ENCODE measurements around the gene HEATR3.

Gene HEATR3

DNA sequence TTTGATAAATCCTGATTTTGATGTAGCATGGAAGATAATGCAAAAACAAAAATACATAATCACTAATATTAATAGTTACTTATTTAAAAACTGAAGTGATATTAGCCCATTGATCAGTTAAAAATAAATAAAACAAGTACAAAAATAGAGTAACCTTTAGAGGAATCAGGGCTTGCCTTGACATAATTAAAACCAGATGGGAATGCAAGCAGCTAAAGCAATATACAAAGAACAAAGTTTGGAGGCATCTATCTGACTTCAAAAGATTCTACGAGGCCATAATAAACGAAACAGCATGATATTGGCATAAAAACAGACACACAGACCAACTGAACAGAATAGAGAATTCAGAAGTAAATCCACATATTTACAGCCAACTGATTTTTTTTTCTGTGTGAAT is 15.0 kb upstream of the HEATR3 start:
- DNase-seq (ENCODE audit: low read depth), result no peak
- TF ChIP-seq, protein P1, sequence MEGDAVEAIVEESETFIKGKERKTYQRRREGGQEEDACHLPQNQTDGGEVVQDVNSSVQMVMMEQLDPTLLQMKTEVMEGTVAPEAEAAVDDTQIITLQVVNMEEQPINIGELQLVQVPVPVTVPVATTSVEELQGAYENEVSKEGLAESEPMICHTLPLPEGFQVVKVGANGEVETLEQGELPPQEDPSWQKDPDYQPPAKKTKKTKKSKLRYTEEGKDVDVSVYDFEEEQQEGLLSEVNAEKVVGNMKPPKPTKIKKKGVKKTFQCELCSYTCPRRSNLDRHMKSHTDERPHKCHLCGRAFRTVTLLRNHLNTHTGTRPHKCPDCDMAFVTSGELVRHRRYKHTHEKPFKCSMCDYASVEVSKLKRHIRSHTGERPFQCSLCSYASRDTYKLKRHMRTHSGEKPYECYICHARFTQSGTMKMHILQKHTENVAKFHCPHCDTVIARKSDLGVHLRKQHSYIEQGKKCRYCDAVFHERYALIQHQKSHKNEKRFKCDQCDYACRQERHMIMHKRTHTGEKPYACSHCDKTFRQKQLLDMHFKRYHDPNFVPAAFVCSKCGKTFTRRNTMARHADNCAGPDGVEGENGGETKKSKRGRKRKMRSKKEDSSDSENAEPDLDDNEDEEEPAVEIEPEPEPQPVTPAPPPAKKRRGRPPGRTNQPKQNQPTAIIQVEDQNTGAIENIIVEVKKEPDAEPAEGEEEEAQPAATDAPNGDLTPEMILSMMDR (IDR thresholded peaks at IDR 0.05; ENCODE audit: low read length, missing control alignments), result no peak
- H3K4me3 ChIP-seq (replicated peaks; ENCODE audit: low read depth, low read length), result no peak overlapping the region

DNA sequence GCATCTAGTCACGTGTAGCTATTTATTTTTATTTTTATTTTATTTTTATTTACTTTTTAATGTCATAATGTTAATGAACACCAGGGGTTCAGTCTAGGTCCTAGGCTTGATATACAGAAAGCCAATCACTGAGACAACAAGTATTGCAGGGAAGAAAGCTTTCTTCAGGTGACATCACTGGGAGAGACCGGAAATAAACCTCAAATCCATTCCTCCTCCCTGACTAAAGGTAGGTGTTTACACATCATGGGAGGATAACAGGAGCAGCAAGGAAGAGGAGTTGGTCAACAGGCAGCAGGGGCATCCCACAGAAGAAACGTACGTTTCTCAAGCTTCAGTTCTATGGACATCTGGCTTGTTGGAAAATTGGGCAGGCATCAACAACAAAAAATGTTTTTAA is 9.5 kb upstream of the HEATR3 start:
- TF ChIP-seq, protein P1 (IDR thresholded peaks at IDR 0.05; ENCODE audit: low read length, missing control alignments), result no peak
- no peak overlapping the region for H3K4me3 ChIP-seq (replicated peaks; ENCODE audit: low read depth, low read length)
- DNase-seq (ENCODE audit: low read depth), result no peak

DNA sequence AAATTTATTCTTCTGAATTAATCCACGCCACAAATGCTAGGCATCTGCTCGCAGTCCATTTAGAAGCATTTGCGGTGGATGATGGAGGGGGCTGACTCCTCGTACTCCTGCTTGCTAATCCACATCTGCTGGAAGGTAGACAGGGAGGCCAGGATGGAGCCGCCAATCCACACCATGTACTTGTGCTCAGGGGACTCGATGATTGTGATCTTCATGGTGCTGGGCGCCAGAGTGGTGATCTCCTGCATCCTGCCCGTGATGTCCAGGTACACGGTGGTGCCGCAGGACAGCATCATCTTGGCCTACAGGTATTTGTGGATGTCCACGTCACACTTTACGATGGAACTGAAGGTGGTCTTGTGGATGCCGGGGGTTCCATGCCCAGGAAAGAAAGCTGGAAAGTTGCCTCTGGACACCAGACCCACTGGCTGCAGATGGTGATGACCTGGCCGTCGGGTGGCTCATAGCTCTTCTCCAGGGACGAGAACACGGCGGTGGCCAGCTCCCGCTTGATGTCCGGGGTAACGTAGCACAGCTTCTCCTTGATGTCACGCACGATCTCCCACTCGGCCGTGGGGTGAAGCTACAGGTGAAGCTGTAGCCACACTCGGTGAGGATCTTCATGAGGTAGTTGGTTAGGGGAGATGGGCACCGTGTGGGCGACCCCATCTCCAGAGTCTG is 7.5 kb upstream of the HEATR3 start:
- TF ChIP-seq, protein P1 (IDR thresholded peaks at IDR 0.05; ENCODE audit: low read length, missing control alignments), result no peak
- no peak for DNase-seq (ENCODE audit: low read depth)
- no peak overlapping the region for H3K4me3 ChIP-seq (replicated peaks; ENCODE audit: low read depth, low read length)

DNA sequence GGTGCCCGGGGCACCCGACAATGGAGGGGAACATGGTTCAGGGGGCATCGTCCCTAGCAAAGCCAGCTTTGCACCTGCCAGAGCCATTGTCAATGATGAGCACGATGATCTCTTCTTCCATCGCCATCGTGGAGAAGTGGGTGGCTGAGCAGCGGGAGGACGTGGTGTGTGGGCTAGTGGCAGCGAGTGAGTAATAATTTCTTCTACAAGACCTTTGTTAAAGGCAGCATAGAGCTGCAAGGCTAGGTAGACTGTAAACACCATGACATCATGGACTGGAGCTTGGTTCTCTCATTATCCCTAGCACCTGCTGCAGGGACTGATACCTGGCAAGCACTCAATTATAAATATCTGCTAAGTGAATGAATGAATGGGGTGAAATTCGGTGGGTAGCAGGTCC is 6.7 kb upstream of the HEATR3 start:
- H3K4me3 ChIP-seq (replicated peaks; ENCODE audit: low read depth, low read length), result no peak overlapping the region
- TF ChIP-seq, protein P1 (IDR thresholded peaks at IDR 0.05; ENCODE audit: low read length, missing control alignments), result no peak
- DNase-seq (ENCODE audit: low read depth), result no peak

DNA sequence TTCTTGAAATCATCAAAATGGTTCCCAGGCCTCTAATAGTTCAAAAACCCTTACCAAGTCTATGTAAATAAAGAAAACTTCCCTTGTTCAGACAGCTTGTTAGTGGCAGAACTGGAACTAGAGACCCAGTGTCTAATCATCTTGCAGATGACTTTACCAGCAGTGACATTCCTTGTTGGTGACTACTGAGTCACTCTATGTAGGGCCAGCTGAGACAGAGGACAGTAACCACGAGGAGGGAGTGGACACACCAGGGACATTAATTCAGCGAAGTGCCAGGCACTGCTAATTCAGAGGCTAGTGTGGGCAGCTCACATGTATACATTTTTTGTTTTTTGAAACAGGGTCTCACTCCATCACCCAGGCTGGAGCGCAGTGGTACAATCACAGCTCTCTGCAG is 6.1 kb upstream of the HEATR3 start:
- no peak for DNase-seq (ENCODE audit: low read depth)
- TF ChIP-seq, protein P1 (IDR thresholded peaks at IDR 0.05; ENCODE audit: low read length, missing control alignments), result no peak
- H3K4me3 ChIP-seq (replicated peaks; ENCODE audit: low read depth, low read length), result no peak overlapping the region

DNA sequence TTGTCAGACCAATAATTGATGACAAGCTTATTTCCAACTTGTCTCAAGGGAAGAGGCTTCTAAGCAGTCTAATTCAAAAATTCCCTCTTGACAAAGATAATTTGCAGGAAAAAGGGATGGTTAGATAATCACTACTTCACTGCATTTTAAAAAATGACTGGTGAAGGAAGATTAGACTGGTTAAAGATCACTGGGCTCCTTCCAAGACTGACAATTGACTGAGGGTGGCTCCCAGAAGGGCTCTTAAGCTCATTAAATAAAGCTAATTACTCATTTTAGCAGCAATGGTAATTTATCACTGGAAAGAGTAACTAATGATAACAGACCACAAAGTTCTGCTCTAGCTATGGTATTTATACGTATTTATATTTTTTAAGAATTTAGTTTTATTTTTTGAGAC is 4.4 kb upstream of the HEATR3 start:
- H3K4me3 ChIP-seq (replicated peaks; ENCODE audit: low read depth, low read length), result no peak overlapping the region
- TF ChIP-seq, protein P1 (IDR thresholded peaks at IDR 0.05; ENCODE audit: low read length, missing control alignments), result no peak
- DNase-seq (ENCODE audit: low read depth), result no peak

DNA sequence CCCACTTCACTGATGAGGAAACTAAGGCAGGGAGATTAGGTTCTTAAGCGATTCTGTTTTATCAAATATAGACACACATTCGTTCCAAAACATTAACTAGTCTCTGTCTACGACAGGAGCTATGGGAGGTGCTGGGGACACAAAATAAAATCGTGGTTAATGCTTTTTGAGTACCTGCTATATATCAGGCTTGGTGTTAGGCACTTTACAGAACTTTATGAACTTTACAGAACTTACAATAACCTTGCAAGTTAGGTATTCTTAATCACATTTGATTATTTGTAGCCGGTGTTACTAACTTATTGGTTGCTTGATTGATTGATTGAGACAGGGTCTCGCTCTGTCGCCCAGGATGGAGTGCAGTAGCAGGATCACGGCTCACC is 538 bp upstream of the HEATR3 start:
- TF ChIP-seq, protein P1 (IDR thresholded peaks at IDR 0.05; ENCODE audit: low read length, missing control alignments), result no peak
- DNase-seq (ENCODE audit: low read depth), result no peak
- peak overlapping the region; percentile 98 for H3K4me3 ChIP-seq (replicated peaks; ENCODE audit: low read depth, low read length)

Data from fibroblast of pulmonary artery (primary cell).